Right atrium auricular region (tissue), 2 donors: ENCODE results near the gene TAS1R2. TPM values are rescaled to one million over a fixed set of nuclear protein-coding genes. Genes with fewer than 3 reads are reported as not detected.

Experiments used
- DNase-seq: peaks from one replicate; pipeline ENCODE4 v3.0.0-alpha.2; 2019; ENCODE audit warnings: low spot score
- H3K27ac ChIP-seq, 2 donors: fragments of 200-600 bp; sonication (generic); 1 replicate in 1 of 2; 2 replicates in 1 of 2; pipeline ENCODE4 v1.5.1; 2016 to 2019
- H3K27me3 ChIP-seq, 2 donors: fragments of 200-600 bp; sonication (generic); one replicate each; pipeline versions ENCODE4 v1.5.1 to v1.6.0; 2017 to 2019
- H3K36me3 ChIP-seq: fragments of 200-600 bp; sonication (generic); one replicate; pipeline ENCODE4 v1.5.1; 2016
- H3K4me1 ChIP-seq, 2 donors: fragments of 200-600 bp; sonication (generic); one replicate each; pipeline versions ENCODE4 v1.5.1 to v1.6.0; 2017 to 2019
- H3K4me3 ChIP-seq, 2 donors: fragments of 200-600 bp; sonication (generic); 1 replicate in 1 of 2; 2 replicates in 1 of 2; pipeline ENCODE4 v1.5.1; 2017 to 2019; ENCODE audit warnings: mild to moderate bottlenecking in 1 of 2, moderate library complexity in 1 of 2
- H3K9me3 ChIP-seq, 2 donors: fragments of 200-600 bp; sonication (generic); one replicate each; pipeline ENCODE4 v1.5.1; 2019
- CTCF ChIP-seq, 2 donors: fragments of 200-600 bp; sonication (generic); IDR thresholded peaks; one replicate each; pipeline ENCODE4 v1.5.1; 2019; ENCODE audit warnings: antibody characterized with exemption in 2 of 2
- total RNA-seq, 2 donors: library from RNA; depleted of rRNA; stranded (reverse); fragments of >200 nt; gene quantifications; one replicate each; pipeline ENCODE4 v1.1.0, GENCODE V29; 2016

Gene TAS1R2
- total RNA-seq, 2 donors from 2014 or later = not detected

GRCh38 chr1:18879215-18879790 lies 19.8 kb upstream of the TAS1R2 start:
- H3K36me3 ChIP-seq = peaks cover 7% of the 10 kb centered on the region
- H3K27me3 ChIP-seq = no peaks in the 10 kb centered on the region

GRCh38 chr1:18878538-18879214 lies 19.2 kb upstream of the TAS1R2 start:
- Histone ChIP-seq H3K9me3 (no peaks in the 10 kb centered on the region), H3K4me3 (no peak overlapping the region), H3K36me3 (peaks cover 7% of the 10 kb centered on the region), H3K4me1 (no peaks in the 10 kb centered on the region), H3K27ac (no peak overlapping the region), H3K27me3 (no peaks in the 10 kb centered on the region)
- no peak for DNase-seq
- TF ChIP-seq CTCF (IDR thresholded peaks at IDR 0.05) = no peak

More at GRCh38 chr1:18879215-18879790, 19.8 kb upstream of the TAS1R2 start:
- DNase-seq = no peak
- Histone ChIP-seq H3K4me1 (no peaks in the 10 kb centered on the region), H3K9me3 (no peaks in the 10 kb centered on the region), H3K4me3 (no peak overlapping the region), H3K27ac (no peak overlapping the region)
- no peak for TF ChIP-seq CTCF (IDR thresholded peaks at IDR 0.05)

GRCh38 chr1:18877282-18877681 lies 17.8 kb upstream of the TAS1R2 start:
- TF ChIP-seq CTCF (IDR thresholded peaks at IDR 0.05) = no peak
- no peak for DNase-seq

GRCh38 chr1:18876210-18876609 lies 16.8 kb upstream of the TAS1R2 start:
- Histone ChIP-seq H3K4me3 (no peak overlapping the region), H3K4me1 (no peaks in the 10 kb centered on the region), H3K27me3 (no peaks in the 10 kb centered on the region), H3K9me3 (no peaks in the 10 kb centered on the region), H3K27ac (no peak overlapping the region), H3K36me3 (no peaks in the 10 kb centered on the region)
- no peak for DNase-seq
- no peak for TF ChIP-seq CTCF (IDR thresholded peaks at IDR 0.05)

More at GRCh38 chr1:18877282-18877681, 17.8 kb upstream of the TAS1R2 start:
- Histone ChIP-seq H3K4me1 (no peaks in the 10 kb centered on the region), H3K27ac (no peak overlapping the region), H3K27me3 (no peaks in the 10 kb centered on the region), H3K36me3 (no peaks in the 10 kb centered on the region), H3K4me3 (no peak overlapping the region), H3K9me3 (no peaks in the 10 kb centered on the region)

GRCh38 chr1:18875796-18876128 lies 16.3 kb upstream of the TAS1R2 start:
- H3K9me3 ChIP-seq = no peaks in the 10 kb centered on the region
- H3K4me3 ChIP-seq = no peak overlapping the region
- H3K4me1 ChIP-seq = no peaks in the 10 kb centered on the region
- TF ChIP-seq CTCF (IDR thresholded peaks at IDR 0.05) = no peak
- H3K36me3 ChIP-seq = no peaks in the 10 kb centered on the region
- H3K27ac ChIP-seq = no peak overlapping the region
- DNase-seq = no peak
- no peaks in the 10 kb centered on the region for H3K27me3 ChIP-seq
